Measurements from ENCODE around the gene PPP1R17.

Gene PPP1R17

DNA sequence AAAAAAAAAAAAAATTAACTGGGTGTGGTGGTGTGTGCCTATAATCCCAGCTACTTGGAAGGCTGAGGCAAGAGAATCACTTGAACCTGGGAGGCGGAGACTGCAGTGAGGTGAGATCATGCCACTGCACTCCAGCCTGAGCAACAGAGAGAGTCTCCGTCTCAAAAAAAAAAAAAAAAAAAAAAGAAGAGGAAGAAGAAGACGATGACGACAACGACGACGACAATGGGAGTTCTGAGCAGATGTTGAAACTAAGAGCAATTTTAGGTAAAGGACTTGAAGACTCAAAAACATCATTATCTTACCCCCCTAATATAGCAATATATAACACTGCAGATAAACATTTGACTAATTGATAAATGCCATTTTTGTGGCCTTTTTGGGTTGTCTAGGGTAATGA, 39.5 kb upstream of the PPP1R17 start:
- H3K4me2 ChIP-seq: no peak overlapping the region
- H3K27ac ChIP-seq: no peak overlapping the region
- TF ChIP-seq, protein P1, sequence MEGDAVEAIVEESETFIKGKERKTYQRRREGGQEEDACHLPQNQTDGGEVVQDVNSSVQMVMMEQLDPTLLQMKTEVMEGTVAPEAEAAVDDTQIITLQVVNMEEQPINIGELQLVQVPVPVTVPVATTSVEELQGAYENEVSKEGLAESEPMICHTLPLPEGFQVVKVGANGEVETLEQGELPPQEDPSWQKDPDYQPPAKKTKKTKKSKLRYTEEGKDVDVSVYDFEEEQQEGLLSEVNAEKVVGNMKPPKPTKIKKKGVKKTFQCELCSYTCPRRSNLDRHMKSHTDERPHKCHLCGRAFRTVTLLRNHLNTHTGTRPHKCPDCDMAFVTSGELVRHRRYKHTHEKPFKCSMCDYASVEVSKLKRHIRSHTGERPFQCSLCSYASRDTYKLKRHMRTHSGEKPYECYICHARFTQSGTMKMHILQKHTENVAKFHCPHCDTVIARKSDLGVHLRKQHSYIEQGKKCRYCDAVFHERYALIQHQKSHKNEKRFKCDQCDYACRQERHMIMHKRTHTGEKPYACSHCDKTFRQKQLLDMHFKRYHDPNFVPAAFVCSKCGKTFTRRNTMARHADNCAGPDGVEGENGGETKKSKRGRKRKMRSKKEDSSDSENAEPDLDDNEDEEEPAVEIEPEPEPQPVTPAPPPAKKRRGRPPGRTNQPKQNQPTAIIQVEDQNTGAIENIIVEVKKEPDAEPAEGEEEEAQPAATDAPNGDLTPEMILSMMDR (conservative IDR thresholded peaks at IDR 0.05; ENCODE audit: low read depth, low read length): no peak
- H3K4me3 ChIP-seq (IDR thresholded peaks at IDR 0.05; ENCODE audit: insufficient read depth, low read depth, low read length): no peak overlapping the region
- no peaks in the 10 kb centered on the region for H3K27me3 ChIP-seq (ENCODE audit: insufficient read depth, low read depth)
- no peak overlapping the region for H2AFZ ChIP-seq (ENCODE audit: low read depth)
- no peaks in the 10 kb centered on the region for H4K20me1 ChIP-seq (ENCODE audit: insufficient read depth)
- H3K79me2 ChIP-seq (ENCODE audit: insufficient read depth, low read depth): no peaks in the 10 kb centered on the region
- no peaks in the 10 kb centered on the region for H3K36me3 ChIP-seq (ENCODE audit: insufficient read depth)
- no peaks in the 10 kb centered on the region for H3K4me1 ChIP-seq (ENCODE audit: low read depth, poor library complexity, severe bottlenecking)
- no peak overlapping the region for H3K9ac ChIP-seq

DNA sequence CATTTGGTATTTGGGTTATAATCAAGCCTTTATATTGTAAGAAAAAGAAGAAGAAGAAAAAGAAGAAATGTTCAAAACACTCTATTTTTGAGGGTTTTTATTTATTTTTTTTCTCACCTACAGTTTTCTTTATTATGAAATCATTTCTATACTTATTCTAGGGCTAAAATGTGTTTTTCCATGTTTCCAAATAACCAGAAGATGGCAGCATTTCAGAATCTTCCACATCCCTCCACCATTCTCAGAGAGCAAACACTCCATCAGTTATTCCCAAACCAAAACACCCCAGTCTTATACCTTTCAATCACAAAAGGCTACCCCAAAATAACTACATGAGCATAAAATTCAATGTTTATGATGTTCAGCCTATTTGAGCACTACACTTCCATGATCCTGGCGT, 38.7 kb upstream of the PPP1R17 start:
- H2AFZ ChIP-seq (ENCODE audit: low read depth): no peak overlapping the region
- no peaks in the 10 kb centered on the region for H3K27me3 ChIP-seq (ENCODE audit: insufficient read depth, low read depth)
- H3K79me2 ChIP-seq (ENCODE audit: insufficient read depth, low read depth): no peaks in the 10 kb centered on the region
- TF ChIP-seq, protein P1 (conservative IDR thresholded peaks at IDR 0.05; ENCODE audit: low read depth, low read length): peak; percentile 14; the same call in 1 of the 2 replicates
- no peaks in the 10 kb centered on the region for H3K36me3 ChIP-seq (ENCODE audit: insufficient read depth)
- no peaks in the 10 kb centered on the region for H4K20me1 ChIP-seq (ENCODE audit: insufficient read depth)
- H3K4me3 ChIP-seq (IDR thresholded peaks at IDR 0.05; ENCODE audit: insufficient read depth, low read depth, low read length): no peak overlapping the region
- no peak overlapping the region for H3K4me2 ChIP-seq
- no peaks in the 10 kb centered on the region for H3K4me1 ChIP-seq (ENCODE audit: low read depth, poor library complexity, severe bottlenecking)
- no peak overlapping the region for H3K27ac ChIP-seq
- H3K9ac ChIP-seq: no peak overlapping the region

DNA sequence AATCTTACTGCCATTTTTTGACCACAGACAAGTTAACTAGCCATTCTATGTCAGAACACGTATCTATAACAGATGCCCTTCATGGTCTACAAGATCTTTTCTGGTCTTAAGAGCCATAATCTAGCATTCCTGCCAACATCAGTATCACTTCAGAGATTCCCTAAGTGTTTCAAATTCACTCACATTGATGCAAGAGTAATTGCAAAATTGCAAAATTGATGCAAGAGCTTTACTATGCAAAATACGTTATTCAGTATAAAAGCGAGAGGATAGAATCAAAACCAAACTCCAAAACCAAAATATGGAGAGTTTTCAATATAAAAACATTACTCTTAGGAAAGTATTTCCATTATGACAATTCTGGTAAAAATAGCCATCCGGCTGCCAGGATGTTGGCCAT, 38.1 kb upstream of the PPP1R17 start:
- Histone ChIP-seq H2AFZ (ENCODE audit: low read depth) (no peak overlapping the region), H3K4me2 (no peak overlapping the region), H3K9ac (no peak overlapping the region), H4K20me1 (ENCODE audit: insufficient read depth) (no peaks in the 10 kb centered on the region), H3K4me3 (IDR thresholded peaks at IDR 0.05; ENCODE audit: insufficient read depth, low read depth, low read length) (no peak overlapping the region), H3K36me3 (ENCODE audit: insufficient read depth) (no peaks in the 10 kb centered on the region), H3K27ac (no peak overlapping the region), H3K4me1 (ENCODE audit: low read depth, poor library complexity, severe bottlenecking) (no peaks in the 10 kb centered on the region), H3K27me3 (ENCODE audit: insufficient read depth, low read depth) (no peaks in the 10 kb centered on the region), H3K79me2 (ENCODE audit: insufficient read depth, low read depth) (no peaks in the 10 kb centered on the region)
- TF ChIP-seq, protein P1 (conservative IDR thresholded peaks at IDR 0.05; ENCODE audit: low read depth, low read length): no peak

DNA sequence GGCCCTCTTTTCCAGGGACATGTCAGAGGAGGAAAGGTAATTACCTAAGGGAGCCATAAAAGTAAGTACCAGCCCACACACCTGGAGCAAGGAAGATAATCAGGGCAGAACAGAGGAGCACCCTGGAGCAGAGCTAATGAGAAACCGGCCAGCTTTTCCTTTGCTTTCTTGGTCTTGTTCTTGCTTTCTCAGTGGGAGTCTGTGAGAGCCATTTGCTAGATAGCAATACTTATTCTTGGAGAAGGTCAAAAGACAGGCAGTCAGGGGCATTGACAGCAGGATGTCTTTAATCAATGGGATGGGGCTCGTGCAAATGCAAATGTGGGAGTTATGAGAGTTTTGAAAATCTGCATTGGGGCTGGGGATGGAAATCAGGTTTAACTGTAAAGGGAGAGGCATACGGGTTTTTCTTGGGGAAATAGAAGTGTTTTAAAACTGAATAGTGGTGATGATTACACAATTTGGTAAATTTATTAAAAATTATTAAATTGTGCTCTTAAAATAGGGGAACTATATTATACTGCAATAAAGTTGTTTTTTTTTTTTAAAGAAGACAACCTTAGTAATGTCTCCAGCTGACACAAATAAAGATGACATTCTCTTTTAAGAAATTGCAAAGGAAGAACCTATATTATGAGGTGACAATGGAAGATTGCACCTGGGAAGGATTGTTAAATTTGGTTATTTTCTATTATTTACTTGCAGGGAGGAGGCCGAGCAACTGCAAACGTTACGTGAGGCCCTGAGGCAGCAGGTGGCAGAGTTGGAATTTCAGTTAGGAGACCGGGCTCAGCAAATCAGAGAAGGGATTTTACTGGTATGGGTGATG, 35.6 kb upstream of the PPP1R17 start:
- no peak overlapping the region for H3K9ac ChIP-seq
- TF ChIP-seq, protein P1 (conservative IDR thresholded peaks at IDR 0.05; ENCODE audit: low read depth, low read length): no peak
- no peaks in the 10 kb centered on the region for H4K20me1 ChIP-seq (ENCODE audit: insufficient read depth)
- no peaks in the 10 kb centered on the region for H3K36me3 ChIP-seq (ENCODE audit: insufficient read depth)
- H2AFZ ChIP-seq (ENCODE audit: low read depth): no peak overlapping the region
- no peak overlapping the region for H3K27ac ChIP-seq
- H3K4me2 ChIP-seq: no peak overlapping the region
- no peaks in the 10 kb centered on the region for H3K27me3 ChIP-seq (ENCODE audit: insufficient read depth, low read depth)
- H3K79me2 ChIP-seq (ENCODE audit: insufficient read depth, low read depth): no peaks in the 10 kb centered on the region
- H3K4me1 ChIP-seq (ENCODE audit: low read depth, poor library complexity, severe bottlenecking): no peaks in the 10 kb centered on the region
- no peak overlapping the region for H3K4me3 ChIP-seq (IDR thresholded peaks at IDR 0.05; ENCODE audit: insufficient read depth, low read depth, low read length)
